GM12892 (cell line): ENCODE measurements around the gene SORCS2.

Source experiments
- DNase-seq: peaks from one replicate; pipeline ENCODE4 v3.0.0; 2011; ENCODE audit not compliant: insufficient read length
- FAIRE-seq: peaks from 2 replicates; lab custom pipeline; 2011; peaks lifted over from hg19 to GRCh38; lab: Jason Lieb, UNC
- POLR2A ChIP-seq: IDR thresholded peaks from 2 replicates; pipeline ENCODE4 v1.6.1; 2011; ENCODE audit warnings: low read depth, low read length, control low read depth
- POLR2AphosphoS5 ChIP-seq: IDR thresholded peaks from 2 replicates; pipeline ENCODE4 v1.6.1; 2011; ENCODE audit warnings: low read depth, low read length, control low read depth
- TAF1 ChIP-seq: IDR thresholded peaks from 2 replicates; pipeline ENCODE4 v1.6.1; 2011; ENCODE audit warnings: low read depth, mild to moderate bottlenecking, control low read depth, low read length, borderline replicate concordance

The SORCS2 gene

DNA sequence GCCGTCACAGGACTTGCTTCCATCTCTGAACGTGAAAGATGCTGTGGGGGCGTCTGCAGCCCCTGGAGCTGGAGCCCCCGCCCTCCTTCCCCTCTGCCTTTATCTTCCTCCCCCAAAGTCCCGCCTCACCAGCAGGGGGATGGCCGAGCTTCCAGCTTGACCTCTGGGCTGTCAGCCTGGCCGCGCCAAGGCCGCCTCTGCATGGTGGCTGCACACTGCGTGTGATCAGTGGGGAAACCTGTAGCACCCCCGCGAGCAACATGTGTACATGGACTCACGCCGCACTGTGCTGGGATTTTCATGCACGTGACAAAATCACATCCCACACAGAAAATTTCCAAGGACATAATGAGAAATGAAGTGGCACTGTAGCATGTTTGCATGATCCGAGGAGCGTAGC lies 268.9 kb downstream of the SORCS2 start:
- no peak for DNase-seq
- TF ChIP-seq POLR2AphosphoS5: no peak
- no peak for TF ChIP-seq POLR2A
- TF ChIP-seq TAF1: no peak
- FAIRE-seq: no peak

DNA sequence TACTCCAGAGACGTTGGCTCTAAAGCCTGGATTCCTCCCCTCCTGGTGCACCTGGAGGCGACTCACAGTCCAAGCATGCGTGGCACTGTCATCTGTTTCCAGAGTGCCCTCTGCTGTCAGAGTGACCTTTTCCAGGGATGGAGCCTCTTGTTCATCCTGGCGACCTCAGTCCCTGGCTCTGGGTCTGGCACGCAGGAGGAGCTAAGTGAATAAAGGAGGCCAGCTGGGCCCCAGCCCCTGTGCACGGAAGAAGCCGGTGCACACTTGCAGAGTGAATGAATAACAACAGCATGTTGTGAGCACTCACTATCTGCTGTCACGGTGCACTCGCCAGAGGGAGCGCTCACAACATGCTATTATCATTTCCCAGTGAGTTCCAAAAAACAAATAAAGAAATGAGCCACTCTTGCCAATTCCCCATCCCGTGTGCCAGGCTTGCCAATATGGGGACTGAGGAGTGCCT lies 270.2 kb downstream of the SORCS2 start:
- no peak for DNase-seq
- FAIRE-seq: no peak
- no peak for TF ChIP-seq POLR2A
- TF ChIP-seq POLR2AphosphoS5: no peak
- TF ChIP-seq TAF1: no peak

DNA sequence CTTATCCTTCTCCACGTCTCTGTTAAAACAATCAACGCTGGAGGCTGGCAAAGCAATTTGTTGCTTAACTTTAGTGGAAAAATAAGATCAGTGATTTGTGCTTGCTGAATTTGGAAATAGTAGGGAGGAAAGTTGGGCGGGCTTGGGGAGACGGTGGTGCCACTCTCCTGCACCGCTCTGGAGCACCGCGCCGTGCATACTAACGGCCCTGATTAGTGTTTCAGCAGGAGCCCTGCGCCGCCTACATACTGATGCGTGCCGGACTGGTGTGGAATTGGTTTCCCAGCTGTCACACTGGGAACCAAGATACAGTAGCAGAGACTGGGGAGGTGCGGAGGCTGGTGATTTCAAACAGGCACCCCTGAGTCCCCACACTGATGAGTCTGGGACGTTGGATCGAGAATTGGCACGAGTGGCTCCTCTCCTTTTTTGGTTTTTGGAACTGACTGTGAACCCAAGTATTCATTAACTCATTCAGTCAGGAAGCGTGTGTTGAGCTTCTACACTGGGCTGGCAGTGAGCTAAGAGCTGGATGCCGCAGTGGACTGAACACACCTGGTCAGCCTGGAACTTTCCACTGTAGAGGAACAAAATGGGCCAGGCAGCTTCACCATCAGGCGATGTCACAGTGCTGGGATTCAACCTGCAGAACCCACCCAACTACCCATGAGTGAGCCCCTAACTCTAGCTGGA lies 271.4 kb downstream of the SORCS2 start:
- DNase-seq (no peak), FAIRE-seq (no peak)
- TF ChIP-seq POLR2A: no peak
- TF ChIP-seq POLR2AphosphoS5: no peak
- TF ChIP-seq TAF1: no peak

DNA sequence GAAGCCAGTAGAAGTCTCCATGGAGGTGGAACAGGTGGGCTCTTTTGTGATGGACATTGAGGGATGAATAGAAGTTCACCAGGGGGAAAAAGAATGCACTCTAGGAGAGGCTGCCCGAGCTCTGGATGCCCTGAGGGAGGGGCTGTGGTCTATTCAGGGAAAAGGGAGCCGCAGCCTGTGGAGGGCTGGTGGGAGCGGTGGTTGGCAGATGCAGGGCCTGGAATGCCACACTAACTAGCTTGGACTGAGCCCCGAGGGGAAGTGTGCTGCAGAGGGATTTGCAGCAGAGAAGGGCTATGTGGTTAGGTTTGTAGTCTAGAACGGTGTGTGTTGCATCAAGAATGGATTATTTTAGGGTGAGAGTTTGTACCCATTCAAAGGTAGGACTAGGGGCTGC lies 271.9 kb downstream of the SORCS2 start:
- TF ChIP-seq POLR2AphosphoS5 (no peak), POLR2A (no peak), TAF1 (no peak)
- no peak for FAIRE-seq
- no peak for DNase-seq

DNA sequence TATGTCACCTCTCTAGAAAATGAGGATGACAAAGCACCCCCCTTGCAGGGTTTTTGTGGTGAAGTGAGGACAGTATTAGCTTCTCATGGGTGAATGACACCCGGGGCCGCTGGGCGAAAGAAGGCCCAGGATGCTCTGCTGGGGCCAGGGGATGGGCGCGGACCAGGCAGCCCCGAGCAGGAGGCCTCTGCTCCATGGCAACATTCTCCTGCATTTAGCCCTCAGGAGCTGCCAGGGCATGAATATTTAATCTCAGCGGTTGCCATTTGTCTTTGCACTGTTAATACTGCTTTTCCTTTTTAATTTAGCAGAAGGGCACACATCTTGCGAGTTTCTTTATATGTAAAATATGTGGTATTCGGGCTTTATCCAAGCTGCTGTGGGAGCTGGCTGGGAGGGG lies 272.7 kb downstream of the SORCS2 start:
- FAIRE-seq (no peak), DNase-seq (no peak)
- no peak for TF ChIP-seq TAF1
- no peak for TF ChIP-seq POLR2AphosphoS5
- TF ChIP-seq POLR2A: no peak

DNA sequence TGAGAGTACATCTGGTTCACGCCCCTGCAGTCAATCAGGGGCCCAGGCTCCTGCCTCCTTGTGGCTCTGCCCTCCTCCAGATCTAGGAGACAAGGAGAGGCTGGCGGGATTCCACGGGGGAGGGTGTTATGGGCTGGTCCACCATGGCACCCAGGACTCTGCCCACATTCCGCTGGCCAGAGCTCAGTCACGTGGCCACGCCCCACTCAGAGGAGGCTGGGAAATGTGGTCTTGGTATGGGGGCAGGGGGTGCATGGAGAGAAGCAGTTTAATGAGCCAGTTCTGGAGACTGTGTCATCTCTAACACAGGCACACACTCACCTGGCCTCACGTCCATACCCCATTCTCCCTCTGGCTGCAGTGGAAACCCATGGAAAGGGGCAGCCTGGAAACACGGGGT lies 273.9 kb downstream of the SORCS2 start:
- DNase-seq (no peak), FAIRE-seq (no peak)
- TF ChIP-seq POLR2AphosphoS5: no peak
- TF ChIP-seq TAF1: no peak
- no peak for TF ChIP-seq POLR2A

DNA sequence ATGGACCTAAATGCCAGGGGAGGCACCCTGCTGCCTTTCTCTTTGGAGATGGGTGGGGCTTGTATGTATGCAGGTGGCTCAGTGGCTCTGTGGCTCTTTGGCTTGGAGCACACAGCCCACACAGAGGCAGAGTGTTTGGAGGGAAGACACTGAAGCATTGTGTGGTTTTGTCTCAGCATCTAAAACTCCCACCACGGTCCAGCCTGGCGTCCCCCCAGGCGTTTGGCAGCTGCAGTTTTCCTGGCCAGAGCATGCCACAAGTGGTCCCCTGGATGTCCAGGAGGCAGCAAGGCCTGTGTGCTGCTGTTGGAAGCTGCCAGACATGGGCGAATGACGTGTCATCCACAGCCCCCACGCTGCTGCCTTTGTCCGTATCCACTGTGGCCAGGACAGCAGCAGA lies 274.6 kb downstream of the SORCS2 start:
- no peak for DNase-seq
- no peak for FAIRE-seq
- no peak for TF ChIP-seq POLR2AphosphoS5
- no peak for TF ChIP-seq TAF1
- TF ChIP-seq POLR2A: no peak

DNA sequence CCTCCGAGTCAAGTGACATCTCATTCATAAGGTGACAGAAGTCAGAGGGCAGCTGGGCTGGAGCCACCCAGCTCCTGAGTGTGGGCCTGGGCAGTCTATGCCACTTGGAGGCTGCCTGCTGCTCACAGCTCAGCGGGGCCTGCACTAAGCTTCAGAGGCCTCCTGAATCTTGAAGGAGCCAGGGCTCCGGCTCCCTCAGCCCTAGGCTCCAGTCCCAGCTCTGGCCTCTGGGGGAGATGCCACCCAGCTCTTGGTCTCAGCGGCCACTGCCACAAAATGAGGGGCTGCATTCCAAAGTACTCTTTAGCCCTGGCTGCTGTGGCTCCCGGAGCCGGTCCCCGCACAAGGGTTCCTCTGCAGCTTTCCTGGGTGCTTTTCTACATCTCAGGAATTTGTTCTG lies 275.1 kb downstream of the SORCS2 start:
- no peak for TF ChIP-seq POLR2A
- no peak for TF ChIP-seq TAF1
- no peak for TF ChIP-seq POLR2AphosphoS5
- no peak for FAIRE-seq
- DNase-seq: no peak

DNA sequence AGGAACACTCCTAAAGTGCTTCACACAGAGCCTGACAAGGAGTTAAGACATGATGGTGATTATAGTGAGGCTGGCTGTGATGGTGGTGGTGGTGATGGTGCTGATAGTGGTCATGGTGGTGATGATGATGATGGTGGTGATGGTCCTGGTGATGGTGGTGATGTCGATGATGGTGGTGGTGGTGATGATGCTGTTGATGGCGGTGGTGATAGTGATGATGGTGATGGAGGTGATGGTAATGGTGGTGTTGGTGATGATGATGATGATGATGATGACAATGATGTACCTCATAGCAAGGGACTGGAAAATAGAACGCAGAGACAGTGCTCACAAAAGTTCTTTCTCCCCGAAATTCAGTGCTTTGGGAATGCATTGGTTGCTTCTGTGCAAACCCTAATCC lies 276.7 kb downstream of the SORCS2 start:
- FAIRE-seq: no peak
- no peak for TF ChIP-seq POLR2A
- TF ChIP-seq POLR2AphosphoS5: no peak
- TF ChIP-seq TAF1: no peak

DNA sequence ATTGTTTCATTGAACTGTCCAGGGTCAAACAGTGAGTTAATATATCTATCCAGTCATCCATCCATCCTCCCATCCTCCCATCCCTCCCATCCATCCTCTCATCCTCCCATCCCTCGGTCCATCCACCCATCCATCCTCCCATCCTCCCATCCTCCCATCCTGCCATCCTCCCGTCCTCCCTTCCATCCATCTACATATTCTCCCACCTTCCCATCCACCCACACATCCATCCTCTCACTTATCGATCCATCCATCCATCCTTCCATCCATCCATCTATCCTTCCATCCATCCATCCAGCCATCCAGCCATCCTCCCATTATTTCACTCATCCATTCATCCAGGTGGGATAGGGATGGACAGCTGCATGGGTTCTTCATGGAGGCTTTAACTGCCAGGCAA lies 277.8 kb downstream of the SORCS2 start:
- DNase-seq (no peak), FAIRE-seq (no peak)
- TF ChIP-seq POLR2AphosphoS5 (no peak), TAF1 (no peak), POLR2A (no peak)

More for the DNA sequence above, 276.7 kb downstream of the SORCS2 start:
- DNase-seq: no peak

DNA sequence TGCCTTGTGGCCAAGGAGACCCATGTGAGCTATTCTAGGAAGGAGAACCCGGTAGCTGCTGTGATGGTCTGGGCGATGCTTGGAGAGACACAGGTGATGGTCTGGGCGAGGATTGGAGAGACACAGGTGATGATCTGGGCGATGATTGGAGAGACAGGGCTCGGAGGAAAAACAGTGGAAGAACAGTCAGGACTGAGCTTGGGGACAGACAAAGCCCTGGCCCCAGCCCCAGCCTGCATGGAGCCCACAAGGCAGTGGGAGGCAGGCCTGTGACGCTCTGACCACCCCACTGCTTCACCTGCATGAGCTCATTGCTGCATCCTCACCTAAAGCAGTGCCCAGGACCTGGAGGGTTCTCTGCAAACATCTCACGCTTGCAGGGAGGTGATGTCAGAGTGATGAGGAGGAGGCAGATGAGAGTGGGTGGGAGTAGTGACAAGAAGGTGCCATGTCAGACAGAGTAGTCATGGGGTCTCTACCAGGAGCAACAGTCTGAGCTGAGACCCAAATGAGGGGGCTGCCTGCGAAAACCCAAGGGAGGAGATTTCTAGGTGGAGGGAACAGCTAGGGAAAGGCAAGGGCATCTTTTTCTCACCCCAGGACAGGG lies 278.3 kb downstream of the SORCS2 start:
- FAIRE-seq (no peak), DNase-seq (no peak)
- TF ChIP-seq POLR2AphosphoS5 (no peak), TAF1 (no peak), POLR2A (no peak)
